ENCODE results near the gene PROSER3.
A peak's percentile ranks its signal among the peaks of the same experiment; 100 is the strongest.

Gene PROSER3

DNA sequence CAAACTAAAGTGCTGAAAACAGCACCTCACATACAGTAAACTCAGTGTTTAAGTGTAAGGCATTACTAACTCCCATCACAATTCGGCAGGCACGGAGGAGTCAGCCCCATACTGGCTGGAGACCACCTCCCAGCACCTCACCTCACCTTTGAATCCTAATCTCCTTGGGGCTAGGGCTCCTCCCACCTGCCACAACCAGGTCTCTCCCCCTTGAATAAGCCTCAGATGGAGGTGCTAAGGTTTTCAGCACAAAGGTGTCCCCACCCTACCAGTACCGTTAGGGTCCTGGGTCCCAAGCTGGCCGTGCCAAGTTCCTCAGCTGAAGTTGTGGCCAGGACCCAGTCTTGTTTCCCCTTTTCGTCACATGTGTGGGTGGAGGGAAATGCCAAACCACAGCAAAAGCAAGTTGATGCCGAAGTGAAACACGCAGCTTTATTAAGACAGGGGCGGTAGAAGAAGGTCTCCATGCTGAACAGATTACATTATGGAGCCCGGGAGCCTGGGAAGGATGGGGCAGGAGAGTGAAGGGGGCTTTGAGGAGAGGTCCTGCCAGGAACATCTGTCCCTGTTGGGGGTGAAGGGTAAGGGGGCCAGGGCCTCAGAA lies 15.8 kb upstream of the PROSER3 start, which contains the start of gene IGFLR1:
Gene IGFLR1, minus strand, starts transcription at position 332 of the 604 bp plus-strand sequence. CDS start 1,272 bp downstream, outside the sequence.
- Histone ChIP-seq H3K4me3 (peak within 1 kb of the TSS; percentile 58 to 72), H3K9me3 (no peaks in the 10 kb centered on the region), H3K27ac (peak within 1 kb of the TSS; percentile 79 to 90), H3K27me3 (no peaks in the 10 kb centered on the region), H3K36me3 (peaks cover 15 to 27% (median 17%) of the 10 kb centered on the region in 3 donors), H3K4me1 (peaks cover 0 to 47% (median 32%) of the 10 kb centered on the region in 4 donors)
- TF ChIP-seq, protein P1, sequence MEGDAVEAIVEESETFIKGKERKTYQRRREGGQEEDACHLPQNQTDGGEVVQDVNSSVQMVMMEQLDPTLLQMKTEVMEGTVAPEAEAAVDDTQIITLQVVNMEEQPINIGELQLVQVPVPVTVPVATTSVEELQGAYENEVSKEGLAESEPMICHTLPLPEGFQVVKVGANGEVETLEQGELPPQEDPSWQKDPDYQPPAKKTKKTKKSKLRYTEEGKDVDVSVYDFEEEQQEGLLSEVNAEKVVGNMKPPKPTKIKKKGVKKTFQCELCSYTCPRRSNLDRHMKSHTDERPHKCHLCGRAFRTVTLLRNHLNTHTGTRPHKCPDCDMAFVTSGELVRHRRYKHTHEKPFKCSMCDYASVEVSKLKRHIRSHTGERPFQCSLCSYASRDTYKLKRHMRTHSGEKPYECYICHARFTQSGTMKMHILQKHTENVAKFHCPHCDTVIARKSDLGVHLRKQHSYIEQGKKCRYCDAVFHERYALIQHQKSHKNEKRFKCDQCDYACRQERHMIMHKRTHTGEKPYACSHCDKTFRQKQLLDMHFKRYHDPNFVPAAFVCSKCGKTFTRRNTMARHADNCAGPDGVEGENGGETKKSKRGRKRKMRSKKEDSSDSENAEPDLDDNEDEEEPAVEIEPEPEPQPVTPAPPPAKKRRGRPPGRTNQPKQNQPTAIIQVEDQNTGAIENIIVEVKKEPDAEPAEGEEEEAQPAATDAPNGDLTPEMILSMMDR (IDR thresholded peaks at IDR 0.05), result no peak
- intact Hi-C loops (cut with DNase I; ENCODE audit: low total_unique reads), result no loop called here
- no peak for DNase-seq

DNA sequence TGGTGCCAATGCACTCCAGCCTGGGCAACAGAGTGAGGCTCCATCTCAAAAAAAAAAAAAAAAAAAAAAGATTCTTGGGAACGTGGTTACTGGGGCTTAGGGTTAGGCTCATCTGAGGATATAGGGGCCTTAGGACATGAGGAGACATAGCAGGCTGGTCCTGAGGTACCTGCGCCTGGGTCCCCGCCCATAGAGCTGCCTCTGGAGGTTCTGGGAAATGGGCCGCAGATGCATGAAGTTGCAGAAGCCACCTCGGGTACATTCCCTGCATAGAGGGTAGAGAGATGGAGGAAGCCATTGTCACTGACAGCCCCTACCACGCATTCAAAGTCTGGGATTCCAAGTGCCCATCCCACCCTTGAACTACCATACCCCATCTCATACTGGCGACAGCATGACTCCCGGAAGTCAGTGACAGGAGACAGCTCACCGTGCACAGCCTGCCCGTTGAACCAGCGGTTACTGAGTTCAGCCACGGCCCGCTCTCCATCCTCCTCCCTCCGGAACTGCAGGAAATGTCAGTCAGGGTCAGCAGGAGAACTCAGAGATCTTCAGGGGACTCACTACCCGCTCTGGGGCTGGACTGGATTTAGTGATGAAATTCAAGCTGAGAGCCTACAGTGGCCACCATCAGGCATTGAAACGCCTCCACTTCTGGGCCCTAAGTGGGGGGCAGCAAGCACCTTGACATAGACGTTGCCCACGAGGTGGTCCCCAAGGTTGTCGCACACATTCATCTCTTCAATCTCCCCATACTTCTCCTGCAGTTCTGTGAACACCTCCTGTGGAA lies 14.1 kb upstream of the PROSER3 start:
- TF ChIP-seq, protein P1 (IDR thresholded peaks at IDR 0.05), result no peak
- Histone ChIP-seq H3K27ac (peak overlapping the region; percentile 98 to 99), H3K4me3 (peak overlapping the region in 1 of 2 donors; percentile 96)

DNA sequence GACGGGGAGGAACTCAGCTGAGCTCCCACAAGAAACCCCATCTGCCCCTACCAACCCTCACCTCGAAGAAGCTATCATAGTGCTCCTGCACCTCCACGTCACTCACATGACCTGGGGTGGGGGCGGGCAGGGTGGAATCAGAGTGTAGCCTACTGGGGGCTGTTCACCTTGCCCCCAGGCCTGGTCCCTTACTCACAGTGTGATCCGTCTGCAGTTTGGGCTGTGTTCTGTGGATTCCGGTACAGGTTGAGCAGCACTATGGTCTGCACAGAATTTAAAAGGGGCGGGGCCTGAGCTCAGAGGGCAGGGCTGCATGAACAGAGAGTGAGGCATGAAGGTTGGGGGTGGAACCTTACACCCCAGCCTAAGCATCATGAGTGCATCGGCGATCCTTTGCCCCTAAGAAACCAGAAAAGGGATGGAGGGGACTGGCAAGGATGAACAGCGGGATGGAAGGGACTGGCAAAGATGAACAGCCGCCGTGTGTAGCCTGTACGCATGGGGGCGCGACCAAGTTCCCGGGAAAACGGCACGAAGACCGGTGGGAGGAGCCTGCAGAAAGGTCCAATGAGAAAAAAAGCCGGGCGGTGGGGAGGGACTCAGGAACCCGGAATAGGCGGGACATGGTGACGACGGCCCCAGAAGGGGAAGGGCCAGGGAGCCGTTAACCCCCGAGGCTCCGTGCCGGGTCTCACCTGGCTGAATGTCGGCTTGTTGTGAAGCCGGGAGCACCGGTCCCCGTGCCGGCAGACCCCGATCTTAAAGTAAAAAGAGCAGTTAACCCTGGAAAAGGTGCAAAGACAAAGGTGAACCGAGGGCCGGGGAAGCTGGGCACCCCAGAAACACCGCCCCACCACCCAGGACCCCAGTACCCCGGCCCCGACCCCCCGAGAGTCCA lies 13.3 kb upstream of the PROSER3 start:
- TF ChIP-seq, protein P1 (IDR thresholded peaks at IDR 0.05), result peak; percentile 43
- H3K4me1 ChIP-seq, result peaks cover 0 to 56% (median 41%) of the 10 kb centered on the region in 4 donors

More for the DNA sequence above, 14.1 kb upstream of the PROSER3 start:
- Histone ChIP-seq H3K36me3 (peaks cover under 1 to 11% (median 1%) of the 10 kb centered on the region in 3 donors), H3K9me3 (no peaks in the 10 kb centered on the region), H3K4me1 (peaks cover 0 to 54% (median 39%) of the 10 kb centered on the region in 4 donors), H3K27me3 (no peaks in the 10 kb centered on the region)
- intact Hi-C loops (cut with DNase I; ENCODE audit: low total_unique reads), result no loop called here
- no peak for DNase-seq

DNA sequence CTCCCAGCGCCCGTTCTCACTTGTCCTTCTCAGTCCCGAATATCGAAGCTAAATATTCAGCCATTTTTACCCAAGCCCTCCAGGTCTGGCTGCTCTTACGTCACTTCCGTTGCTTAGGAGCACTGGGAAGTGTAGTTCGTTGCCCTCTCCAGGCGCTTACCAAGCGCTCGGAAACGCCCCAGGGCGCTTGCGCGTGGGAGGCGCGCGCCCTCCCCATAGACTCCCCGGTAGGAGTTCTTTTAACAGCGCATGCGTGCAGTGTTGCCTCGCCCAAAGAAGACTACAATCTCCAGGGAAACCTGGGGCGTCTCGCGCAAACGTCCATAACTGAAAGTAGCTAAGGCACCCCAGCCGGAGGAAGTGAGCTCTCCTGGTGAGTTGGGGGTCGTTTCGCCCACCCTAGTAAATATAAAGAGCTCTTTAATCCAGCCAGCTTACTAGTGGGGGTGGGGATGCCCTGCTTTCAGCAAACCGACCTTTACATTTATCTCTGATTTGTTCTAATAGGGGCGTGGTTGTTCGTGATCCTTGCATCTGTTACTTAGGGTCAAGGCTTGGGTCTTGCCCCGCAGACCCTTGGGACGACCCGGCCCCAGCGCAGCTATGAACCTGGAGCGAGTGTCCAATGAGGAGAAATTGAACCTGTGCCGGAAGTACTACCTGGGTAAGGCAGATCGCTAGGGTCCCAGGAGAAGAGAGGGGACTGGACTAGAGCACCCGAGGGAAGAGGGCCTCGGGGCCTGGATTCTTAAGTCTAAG lies 12.5 kb upstream of the PROSER3 start, which contains the start of the genes PSENEN and U2AF1L4:
Gene PSENEN, plus strand, starts transcription at position 324 of the 759 bp plus-strand sequence. Its CDS starts 280 bp downstream, at position 604.
Gene U2AF1L4, minus strand, starts transcription at position 91 of the 759 bp plus-strand sequence. Its CDS starts 27 bp downstream, at position 64.
- Histone ChIP-seq H3K27ac (peak within 1 kb of the TSS; percentile 98 to 99), H3K36me3 (peaks cover 0 to 7% (median 0%) of the 10 kb centered on the region in 3 donors), H3K27me3 (no peaks in the 10 kb centered on the region), H3K4me1 (peaks cover 0 to 58% (median 43%) of the 10 kb centered on the region in 4 donors), H3K4me3 (peak within 1 kb of the TSS; percentile 80 to 96), H3K9me3 (no peaks in the 10 kb centered on the region)
- peak; percentile 98 to 99 for DNase-seq
- intact Hi-C loops (cut with DNase I; ENCODE audit: low total_unique reads), result no loop called here
- TF ChIP-seq, protein P1 (IDR thresholded peaks at IDR 0.05), result no peak

More for the DNA sequence above, 13.3 kb upstream of the PROSER3 start:
- Histone ChIP-seq H3K36me3 (peaks cover 0 to 7% (median 0%) of the 10 kb centered on the region in 3 donors), H3K4me3 (peak overlapping the region; percentile 80 to 96), H3K27ac (peak overlapping the region; percentile 98 to 99), H3K27me3 (no peaks in the 10 kb centered on the region), H3K9me3 (no peaks in the 10 kb centered on the region)
- DNase-seq, result peak; percentile 96 to 98
- intact Hi-C loops (cut with DNase I; ENCODE audit: low total_unique reads), result no loop called here

All from tibial artery (tissue), 4 donors.